BLaER1 treated with 17β-estradiol and CSF1 and Interleukin-3, amounts not matched to agents 10 nM and 100 nM (cell line): ENCODE measurements around the gene STAC3.

ENCODE experiments used
- H3K27ac ChIP-seq, 11 experiments: shearing (Covaris generic); formaldehyde crosslinking; 2 replicates each; pipeline ENCODE4 v1.8.1; 2022
- H3K27me3 ChIP-seq, 11 experiments: shearing (Covaris generic); formaldehyde crosslinking; 2 replicates each; pipeline ENCODE4 v1.8.1; 2022
- H3K36me3 ChIP-seq, 11 experiments: shearing (Covaris generic); formaldehyde crosslinking; 2 replicates each; pipeline ENCODE4 v1.8.1; 2022
- H3K4me1 ChIP-seq, 10 experiments: shearing (Covaris generic); formaldehyde crosslinking; 2 replicates each; pipeline ENCODE4 v1.8.1; 2022
- H3K4me2 ChIP-seq, 11 experiments: shearing (Covaris generic); formaldehyde crosslinking; 2 replicates each; pipeline ENCODE4 v1.8.1; 2022
- H3K4me3 ChIP-seq, 10 experiments: shearing (Covaris generic); formaldehyde crosslinking; 2 replicates each; pipeline ENCODE4 v1.8.1; 2022
- H3K9ac ChIP-seq, 11 experiments: shearing (Covaris generic); formaldehyde crosslinking; 2 replicates each; pipeline ENCODE4 v1.8.1; 2022
- H3K9me3 ChIP-seq, 11 experiments: shearing (Covaris generic); formaldehyde crosslinking; replicated peaks in 1 of 11; 2 replicates each; pipeline ENCODE4 v1.8.1; 2022
- H4K20me1 ChIP-seq, 11 experiments: shearing (Covaris generic); formaldehyde crosslinking; 2 replicates each; pipeline ENCODE4 v1.8.1; 2022
- Cebpa-rat ChIP-seq, 11 experiments: shearing (Covaris generic); IDR thresholded peaks; 2 replicates each; pipeline ENCODE4 v1.8.1; 2022

The STAC3 gene

DNA sequence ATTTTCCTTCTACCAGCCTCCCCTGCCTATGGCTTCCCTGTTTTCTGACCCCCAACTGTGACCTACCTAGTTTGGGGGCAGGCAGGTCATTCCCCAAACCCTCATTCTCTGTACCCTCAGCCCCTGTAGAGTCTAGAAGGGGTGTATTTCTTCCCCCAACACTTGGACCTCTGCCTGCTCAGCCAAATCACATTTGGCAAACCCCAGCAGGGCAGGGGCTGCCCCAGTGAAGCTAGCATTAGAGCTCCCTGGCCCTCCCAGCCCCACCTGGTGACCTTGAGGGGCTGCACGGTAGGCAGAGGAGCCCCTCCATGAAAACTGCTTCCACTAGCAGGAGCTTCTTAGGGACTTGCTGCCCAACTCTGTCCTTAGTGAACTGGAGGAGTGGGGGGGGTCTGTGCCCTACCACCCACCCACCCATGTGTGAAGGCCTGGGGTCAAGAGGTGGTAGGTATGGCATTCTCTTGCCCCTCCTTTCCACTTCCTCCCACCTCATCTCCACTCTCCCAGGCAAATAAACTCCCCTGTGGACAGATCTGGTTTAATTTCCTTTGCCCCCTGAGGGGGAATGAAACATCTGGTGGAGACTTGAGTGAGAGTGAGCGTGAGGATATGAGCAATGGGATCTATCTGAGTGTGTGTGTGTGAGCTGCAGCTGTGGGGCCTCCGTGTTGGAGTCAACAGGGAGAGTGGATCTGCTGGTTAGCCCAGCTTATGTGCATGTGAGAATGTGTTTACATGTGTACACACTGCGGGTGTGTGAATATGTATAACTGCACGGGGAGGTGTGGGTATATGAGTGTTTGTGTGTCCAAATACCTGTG is 32.7 kb downstream of the STAC3 start:
- H3K27ac ChIP-seq: no peak overlapping the region

DNA sequence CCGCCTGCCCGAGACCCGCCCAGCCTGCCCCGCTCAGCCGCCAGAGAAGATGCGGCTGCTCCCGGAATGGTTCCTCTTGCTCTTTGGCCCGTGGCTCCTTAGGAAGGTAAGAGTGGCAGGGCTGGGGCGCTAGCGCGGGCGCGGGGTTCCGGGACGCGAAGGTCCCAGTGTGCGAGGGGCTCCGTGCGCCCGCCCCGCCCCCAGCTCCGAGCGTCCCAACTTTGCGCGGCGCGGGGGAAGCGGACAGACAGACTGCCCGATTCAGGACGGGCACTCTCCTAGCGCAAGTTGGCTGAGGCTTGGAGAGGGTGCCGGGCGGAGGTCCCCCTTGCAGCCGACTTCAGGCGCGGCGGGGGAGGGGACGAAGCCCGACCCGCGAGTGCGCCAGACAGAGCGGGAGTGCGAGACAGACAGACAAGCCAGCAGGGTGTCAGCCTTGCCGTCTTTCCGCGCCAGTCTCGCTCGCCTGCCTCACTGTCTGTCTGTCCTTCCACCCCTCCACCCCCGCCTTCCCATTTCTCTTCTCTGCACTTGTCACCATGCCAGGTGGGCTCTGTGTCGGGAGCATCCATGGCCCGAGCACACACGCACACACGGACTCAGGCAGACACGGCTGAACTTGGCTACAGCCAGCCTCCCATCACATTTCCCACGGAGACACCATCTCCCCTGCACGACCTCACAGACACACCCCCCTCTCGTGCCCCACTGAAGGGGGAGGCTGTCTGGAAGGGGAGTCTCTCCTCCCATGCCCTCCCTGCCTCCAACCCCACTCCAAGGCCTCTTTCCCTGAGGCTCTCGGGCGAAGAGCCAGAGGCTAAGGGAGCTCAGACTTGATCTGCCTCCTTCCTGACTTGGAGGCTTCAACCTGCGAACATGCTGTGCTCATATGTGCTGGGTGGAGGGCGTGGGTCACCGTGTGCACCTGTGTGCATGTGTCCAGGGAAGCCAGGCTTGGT is 33.8 kb downstream of the STAC3 start:
- peaks cover 0 to 13% (median 0%) of the 10 kb centered on the region in 11 experiments; a peak in 10 of 22 replicates for H3K36me3 ChIP-seq
- no peak overlapping the region for H3K27ac ChIP-seq
- peaks cover 86 to 89% (median 88%) of the 10 kb centered on the region in 11 experiments for H3K27me3 ChIP-seq
- H4K20me1 ChIP-seq: peaks cover 32 to 92% (median 67%) of the 10 kb centered on the region in 11 experiments
- H3K9ac ChIP-seq: peak overlapping the region in 9 of 11 experiments; percentile 1 to 63 (median 41); a peak in 12 of 22 replicates
- H3K4me3 ChIP-seq: peak overlapping the region; percentile 47 to 71 (median 60)
- no peaks in the 10 kb centered on the region for H3K9me3 ChIP-seq
- no peak for TF ChIP-seq Cebpa-rat (IDR thresholded peaks at IDR 0.05)
- H3K4me2 ChIP-seq: peak overlapping the region; percentile 88 to 100 (median 98)
- H3K4me1 ChIP-seq: peaks cover 48 to 60% (median 53%) of the 10 kb centered on the region in 10 experiments

More for the DNA sequence above, 32.7 kb downstream of the STAC3 start:
- Histone ChIP-seq H4K20me1 (peaks cover 24 to 94% (median 68%) of the 10 kb centered on the region in 11 experiments; a peak in 21 of 22 replicates), H3K4me3 (no peak overlapping the region), H3K27me3 (peaks cover 97 to 100% (median 99%) of the 10 kb centered on the region in 11 experiments), H3K4me1 (peaks cover 43 to 53% (median 48%) of the 10 kb centered on the region in 10 experiments), H3K9me3 (no peaks in the 10 kb centered on the region), H3K4me2 (peak overlapping the region in 3 of 11 experiments; percentile 98 to 100 (median 99); a peak in 1 of 22 replicates), H3K9ac (no peak overlapping the region), H3K36me3 (peaks cover 0 to 5% (median 0%) of the 10 kb centered on the region in 11 experiments; a peak in 1 of 22 replicates)
- no peak for TF ChIP-seq Cebpa-rat (IDR thresholded peaks at IDR 0.05)

DNA sequence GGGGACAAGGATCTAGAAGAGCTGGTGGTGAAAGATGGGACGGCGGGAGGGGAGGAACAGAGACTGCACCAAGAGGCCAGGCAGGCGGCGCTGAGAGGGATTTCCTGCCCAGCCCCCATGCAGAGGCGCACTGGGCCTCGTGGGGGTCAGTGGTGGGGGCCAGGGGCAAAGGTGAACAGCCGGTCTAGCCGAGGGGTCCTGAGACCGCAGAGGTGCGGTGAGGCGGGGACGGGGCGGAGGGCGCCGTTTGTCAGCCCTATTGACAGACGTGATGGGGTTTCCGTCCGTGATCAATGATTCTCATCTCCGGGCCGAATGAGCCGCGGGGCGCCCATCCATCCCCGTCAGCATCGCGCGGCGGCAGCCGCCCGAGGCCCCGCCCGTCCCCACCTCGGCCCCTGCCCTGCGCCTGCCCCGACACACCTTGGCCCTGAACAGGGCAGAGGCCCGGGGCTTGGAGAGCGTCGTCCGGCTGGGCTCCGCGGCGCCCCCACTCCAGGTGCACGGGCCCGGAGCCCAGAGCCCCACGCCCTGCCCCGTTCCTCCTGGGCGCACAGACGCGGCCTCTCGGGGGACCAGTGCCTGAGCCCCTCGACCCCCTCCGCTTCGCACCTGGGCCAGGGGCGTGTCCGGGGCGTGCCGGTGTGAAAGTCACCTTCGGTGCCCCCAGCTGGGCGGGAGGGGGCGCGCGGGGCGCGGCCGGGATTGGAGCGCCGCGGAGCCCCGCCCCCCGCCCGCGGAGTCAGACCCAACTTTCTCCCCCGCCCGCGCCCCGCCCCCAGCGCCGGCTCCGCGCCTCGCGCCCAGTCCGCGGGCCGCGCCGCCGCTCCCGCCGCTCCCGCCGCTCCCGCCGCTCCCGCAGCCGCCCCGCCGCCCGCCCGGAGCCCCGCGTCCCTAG is 34.7 kb downstream of the STAC3 start, which contains the start of gene NXPH4:
Gene NXPH4 (plus strand): TSS at position 781 of the 898 bp plus-strand sequence. CDS start 176 bp downstream, outside the sequence.
- peak within 1 kb of the TSS in 9 of 11 experiments; percentile 22 to 63 (median 41); a peak in 13 of 22 replicates for H3K9ac ChIP-seq
- peaks cover 0 to 22% (median 0%) of the 10 kb centered on the region in 11 experiments; a peak in 10 of 22 replicates for H3K36me3 ChIP-seq
- no peaks in the 10 kb centered on the region for H3K9me3 ChIP-seq
- peak within 1 kb of the TSS; percentile 88 to 100 (median 98) for H3K4me2 ChIP-seq
- TF ChIP-seq Cebpa-rat (IDR thresholded peaks at IDR 0.05): no peak
- H3K4me1 ChIP-seq: peaks cover 47 to 66% (median 60%) of the 10 kb centered on the region in 10 experiments
- H4K20me1 ChIP-seq: peaks cover 41 to 92% (median 61%) of the 10 kb centered on the region in 11 experiments
- peaks cover 77 to 80% (median 79%) of the 10 kb centered on the region in 11 experiments for H3K27me3 ChIP-seq
- no peak within 1 kb of the TSS for H3K27ac ChIP-seq
- peak within 1 kb of the TSS; percentile 47 to 71 (median 60) for H3K4me3 ChIP-seq

DNA sequence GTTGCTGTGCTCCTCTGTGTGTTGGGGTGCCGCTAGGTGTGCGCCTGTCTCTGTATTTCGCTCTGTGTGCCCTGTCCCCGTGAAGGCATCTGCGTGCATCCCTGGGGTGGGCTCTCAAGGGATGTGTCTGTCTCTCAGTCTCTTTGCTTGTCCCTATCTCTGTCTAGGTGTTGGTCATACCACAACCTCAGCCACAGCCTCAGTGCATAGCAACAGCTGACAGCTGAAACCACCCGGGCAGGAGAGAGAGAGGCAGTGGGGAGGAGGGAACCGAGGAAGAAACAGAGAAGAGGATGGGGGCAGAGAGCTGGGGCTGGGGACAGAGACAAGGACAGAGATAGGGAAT is 35.3 kb downstream of the STAC3 start:
- peaks cover 71 to 74% (median 73%) of the 10 kb centered on the region in 11 experiments for H3K27me3 ChIP-seq
- peaks cover 44 to 92% (median 56%) of the 10 kb centered on the region in 11 experiments for H4K20me1 ChIP-seq
- no peak for TF ChIP-seq Cebpa-rat (IDR thresholded peaks at IDR 0.05)
- no peaks in the 10 kb centered on the region for H3K9me3 ChIP-seq
- H3K4me1 ChIP-seq: peaks cover 47 to 72% (median 66%) of the 10 kb centered on the region in 10 experiments
- H3K9ac ChIP-seq: peak overlapping the region in 2 of 11 experiments; percentile 19 to 22; a peak in 2 of 22 replicates
- H3K4me3 ChIP-seq: peak overlapping the region; percentile 47 to 71 (median 60)
- peaks cover 0 to 29% (median 0%) of the 10 kb centered on the region in 11 experiments; a peak in 10 of 22 replicates for H3K36me3 ChIP-seq
- no peak overlapping the region for H3K27ac ChIP-seq
- H3K4me2 ChIP-seq: peak overlapping the region; percentile 88 to 100 (median 98)

DNA sequence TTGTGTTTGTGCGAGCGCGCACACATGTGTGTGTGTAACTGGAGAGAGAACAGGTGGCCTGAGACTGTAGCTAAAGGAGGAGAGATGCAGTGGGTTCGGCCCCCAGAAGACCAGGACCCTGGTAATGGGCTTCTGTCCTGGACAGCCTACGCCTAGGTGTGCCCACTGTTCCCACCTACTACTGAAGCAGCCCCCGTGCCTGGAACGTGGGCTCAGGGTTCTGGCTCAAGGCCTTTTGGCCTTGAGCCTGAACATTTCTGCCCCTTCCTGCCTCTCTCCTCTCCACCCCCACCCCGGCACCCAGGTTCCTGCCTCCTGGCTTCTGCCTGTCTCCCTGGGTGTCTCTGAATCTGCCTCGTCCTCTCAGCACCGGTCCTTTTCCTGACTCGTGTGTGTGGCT is 35.9 kb downstream of the STAC3 start:
- peak overlapping the region in 7 of 11 experiments; percentile 81 to 100 (median 99); a peak in 9 of 22 replicates for H3K4me2 ChIP-seq
- H3K9me3 ChIP-seq: no peaks in the 10 kb centered on the region
- no peak for TF ChIP-seq Cebpa-rat (IDR thresholded peaks at IDR 0.05)
- H3K27me3 ChIP-seq: peaks cover 65 to 68% (median 67%) of the 10 kb centered on the region in 11 experiments
- peaks cover 47 to 78% (median 71%) of the 10 kb centered on the region in 10 experiments for H3K4me1 ChIP-seq
- H3K36me3 ChIP-seq: peaks cover 0 to 34% (median 0%) of the 10 kb centered on the region in 11 experiments; a peak in 10 of 22 replicates
- no peak overlapping the region for H3K9ac ChIP-seq
- H4K20me1 ChIP-seq: peaks cover 49 to 96% (median 60%) of the 10 kb centered on the region in 11 experiments
- no peak overlapping the region for H3K27ac ChIP-seq
- no peak overlapping the region; a peak in 1 of 20 replicates for H3K4me3 ChIP-seq

DNA sequence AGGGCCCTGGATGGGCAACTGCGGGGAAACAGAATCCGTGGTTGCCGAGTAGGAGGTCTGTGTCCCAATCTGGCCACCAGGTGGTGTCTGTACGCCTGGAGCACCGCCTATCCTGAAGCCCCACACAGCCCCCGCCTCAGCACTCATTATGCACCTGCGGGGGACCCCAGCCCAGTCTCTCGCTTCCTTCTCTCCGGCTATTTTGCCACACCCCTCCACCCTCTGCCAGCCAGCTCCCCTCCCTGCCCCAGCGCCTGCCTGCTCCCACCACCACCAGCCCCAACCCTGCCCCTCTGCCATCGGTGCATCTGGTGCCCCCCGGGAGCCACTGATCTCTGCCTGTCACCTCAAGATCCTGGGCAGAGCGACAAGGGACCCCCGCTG is 36.6 kb downstream of the STAC3 start:
- Histone ChIP-seq H3K9me3 (no peaks in the 10 kb centered on the region), H3K9ac (no peak overlapping the region), H3K27ac (no peak overlapping the region), H3K27me3 (peaks cover 58 to 61% (median 60%) of the 10 kb centered on the region in 11 experiments), H3K4me1 (peaks cover 47 to 84% (median 77%) of the 10 kb centered on the region in 10 experiments), H3K36me3 (peaks cover 0 to 41% (median 0%) of the 10 kb centered on the region in 11 experiments; a peak in 10 of 22 replicates), H3K4me2 (peak overlapping the region in 10 of 11 experiments; percentile 57 to 89 (median 72); a peak in 18 of 22 replicates), H3K4me3 (no peak overlapping the region), H4K20me1 (peaks cover 45 to 97% (median 59%) of the 10 kb centered on the region in 11 experiments)
- no peak for TF ChIP-seq Cebpa-rat (IDR thresholded peaks at IDR 0.05)

DNA sequence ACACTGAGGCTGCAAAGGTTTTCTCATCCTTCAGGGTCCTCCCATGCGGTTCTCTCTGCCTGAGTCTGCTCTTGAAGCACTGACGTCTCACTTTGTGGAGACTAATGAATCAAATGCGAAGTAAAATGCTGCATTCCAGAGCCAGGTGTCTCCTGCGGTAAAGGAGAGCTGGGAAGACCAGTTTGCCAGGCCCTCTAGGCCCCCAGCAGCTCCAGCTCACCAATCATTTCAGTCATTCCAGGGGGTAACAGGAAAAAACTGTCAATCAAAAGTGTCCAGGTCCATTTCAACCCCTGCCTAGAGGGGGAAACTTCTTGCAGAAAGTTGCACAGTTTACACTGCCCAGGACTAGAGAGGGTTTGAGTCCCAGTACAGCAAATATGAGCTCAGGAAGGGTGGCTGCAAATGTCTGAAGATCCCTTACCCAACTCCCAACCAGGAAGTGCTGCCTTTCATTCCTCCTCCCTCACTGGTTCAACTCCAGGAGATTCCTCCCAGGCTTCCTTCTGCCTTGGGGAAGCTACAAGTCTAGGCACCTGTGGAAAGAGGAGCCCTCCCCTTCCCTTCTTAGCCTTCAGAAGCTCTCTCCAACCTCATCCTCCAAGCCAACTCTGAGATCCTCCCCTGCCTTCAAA is 37.1 kb downstream of the STAC3 start:
- no peak overlapping the region for H3K27ac ChIP-seq
- peaks cover 40 to 97% (median 54%) of the 10 kb centered on the region in 11 experiments for H4K20me1 ChIP-seq
- H3K27me3 ChIP-seq: peaks cover 53 to 56% (median 55%) of the 10 kb centered on the region in 11 experiments
- H3K4me2 ChIP-seq: peak overlapping the region; percentile 12 to 89 (median 71); a peak in 21 of 22 replicates
- H3K36me3 ChIP-seq: peaks cover 0 to 46% (median 0%) of the 10 kb centered on the region in 11 experiments; a peak in 10 of 22 replicates
- H3K9me3 ChIP-seq: no peaks in the 10 kb centered on the region
- peaks cover 47 to 89% (median 82%) of the 10 kb centered on the region in 10 experiments for H3K4me1 ChIP-seq
- TF ChIP-seq Cebpa-rat (IDR thresholded peaks at IDR 0.05): no peak
- H3K9ac ChIP-seq: no peak overlapping the region
- no peak overlapping the region for H3K4me3 ChIP-seq
